ENCODE measurements around the gene PRIM1.
"Not testable (repeated sequence)": the region's sequence is repeated elsewhere in the genome, so short reads cannot be mapped to it uniquely, and the experiment has no call there.

PRIM1 gene

DNA sequence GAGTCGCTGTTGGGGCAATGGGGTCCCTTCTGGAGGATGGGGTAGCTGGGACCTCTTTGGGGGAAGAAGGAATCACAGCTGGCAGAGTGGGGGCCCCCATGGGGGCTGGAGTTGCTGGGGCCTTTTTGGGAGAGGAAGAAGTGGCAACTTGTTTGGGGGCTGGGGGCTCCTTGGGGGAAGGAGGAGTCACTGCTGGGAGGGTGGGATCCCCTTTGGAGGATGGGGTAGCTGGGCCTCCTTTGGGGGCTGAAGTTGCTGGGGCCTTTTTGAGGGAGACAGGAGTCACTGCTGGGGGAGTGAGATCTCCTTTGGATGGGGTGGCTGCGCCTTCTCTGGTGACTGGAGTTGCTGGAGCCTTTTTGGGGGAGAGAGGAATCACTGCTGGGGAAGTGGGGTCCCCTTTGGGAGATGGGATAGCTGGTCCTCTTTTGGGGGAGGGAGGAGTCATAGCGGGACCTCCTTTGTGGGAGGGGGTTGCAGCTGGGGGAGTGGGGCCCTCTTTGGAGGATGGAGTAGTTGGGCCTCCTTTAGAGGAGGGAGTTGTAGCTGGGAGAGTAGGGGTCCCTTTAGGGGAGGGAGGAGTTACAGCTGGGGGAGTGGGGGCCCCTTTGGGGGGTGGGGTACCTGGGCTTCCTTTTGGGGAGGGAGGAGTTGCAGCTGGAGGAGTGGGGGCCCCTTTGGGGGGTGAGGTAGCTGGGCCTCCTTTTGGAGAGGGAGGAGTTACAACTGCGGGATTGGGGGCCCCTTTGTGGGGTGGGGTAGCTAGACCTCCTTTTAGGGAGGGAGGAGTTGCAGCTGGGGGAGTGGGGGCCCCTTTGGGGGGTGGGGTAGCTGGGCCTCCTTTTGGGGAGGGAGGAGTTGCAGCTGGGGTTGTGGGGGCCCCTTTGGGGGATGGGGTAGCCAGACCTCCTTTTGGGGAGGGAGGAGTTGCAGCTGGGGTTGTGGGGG lies 34.9 kb downstream of the PRIM1 start:
- DNase-seq (ENCODE audit: low read depth) = no peak

DNA sequence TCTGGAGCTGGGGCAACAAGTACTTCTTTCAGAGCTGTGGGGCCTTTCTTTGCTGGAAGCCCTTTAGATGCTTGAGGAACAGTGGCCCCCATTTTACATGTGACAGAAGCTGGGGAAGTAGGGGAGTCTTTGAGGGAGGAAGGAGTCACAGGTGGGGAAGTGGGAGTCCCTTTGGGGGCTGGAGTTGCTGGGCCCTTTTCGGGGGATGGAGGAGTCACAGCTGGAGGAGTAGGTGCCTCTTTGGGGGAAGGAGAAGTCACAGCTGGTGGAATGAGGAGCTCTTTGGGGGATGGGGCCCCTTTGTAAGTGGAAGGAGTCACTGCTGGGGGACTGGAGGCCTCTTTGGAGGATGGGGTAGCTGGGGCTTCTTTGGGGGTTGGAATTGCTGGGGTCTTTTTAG lies 35.7 kb downstream of the PRIM1 start:
- DNase-seq (ENCODE audit: low read depth) = no peak

DNA sequence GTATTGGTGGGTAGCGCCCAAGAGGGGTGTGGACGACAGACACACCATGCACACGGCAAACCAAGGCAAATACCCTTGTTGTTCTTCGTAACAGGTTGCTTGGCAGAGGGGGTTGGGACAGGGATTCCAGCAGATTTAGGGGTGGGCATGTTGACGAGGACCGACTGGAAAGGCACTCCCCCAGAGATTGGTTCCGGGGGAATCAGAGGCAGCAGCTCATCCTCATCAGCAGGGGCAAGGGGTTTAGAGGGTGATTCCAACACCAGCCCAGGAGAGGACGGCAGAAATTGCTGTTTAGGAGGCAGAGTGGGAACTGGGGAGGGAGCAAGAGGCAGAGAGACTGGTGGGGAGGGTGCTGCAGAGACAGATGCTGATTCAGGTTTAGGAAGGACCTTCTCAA lies 36.3 kb downstream of the PRIM1 start:
- DNase-seq (ENCODE audit: low read depth) = no peak

DNA sequence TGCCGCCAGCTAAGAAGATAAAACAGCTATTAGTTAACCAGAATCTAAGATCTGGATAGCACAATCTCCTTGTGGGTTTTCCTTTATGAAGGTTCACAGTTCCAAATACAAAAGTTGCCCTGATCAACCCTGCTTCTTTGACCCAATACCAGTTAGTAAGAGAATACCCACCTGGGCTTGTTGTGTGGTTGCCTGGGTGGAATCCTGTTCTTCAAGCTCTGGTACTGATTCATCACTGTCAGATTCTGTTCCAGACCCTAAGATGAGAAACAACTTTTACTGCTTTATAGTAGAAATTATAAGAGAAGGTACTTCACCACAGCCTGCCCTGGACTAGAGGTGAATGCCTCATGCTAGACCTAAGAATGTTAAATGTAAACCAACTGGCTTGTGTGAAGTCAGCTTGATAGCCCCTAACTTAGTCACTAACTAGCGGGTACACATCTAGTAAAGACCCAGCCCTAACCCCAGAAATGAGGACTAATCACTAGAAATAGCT lies 37.6 kb downstream of the PRIM1 start:
- no peak for DNase-seq (ENCODE audit: low read depth)

GRCh38 chr12:56713345-56713744 lies 38.8 kb downstream of the PRIM1 start:
- DNase-seq (ENCODE audit: low read depth) = no peak

DNA sequence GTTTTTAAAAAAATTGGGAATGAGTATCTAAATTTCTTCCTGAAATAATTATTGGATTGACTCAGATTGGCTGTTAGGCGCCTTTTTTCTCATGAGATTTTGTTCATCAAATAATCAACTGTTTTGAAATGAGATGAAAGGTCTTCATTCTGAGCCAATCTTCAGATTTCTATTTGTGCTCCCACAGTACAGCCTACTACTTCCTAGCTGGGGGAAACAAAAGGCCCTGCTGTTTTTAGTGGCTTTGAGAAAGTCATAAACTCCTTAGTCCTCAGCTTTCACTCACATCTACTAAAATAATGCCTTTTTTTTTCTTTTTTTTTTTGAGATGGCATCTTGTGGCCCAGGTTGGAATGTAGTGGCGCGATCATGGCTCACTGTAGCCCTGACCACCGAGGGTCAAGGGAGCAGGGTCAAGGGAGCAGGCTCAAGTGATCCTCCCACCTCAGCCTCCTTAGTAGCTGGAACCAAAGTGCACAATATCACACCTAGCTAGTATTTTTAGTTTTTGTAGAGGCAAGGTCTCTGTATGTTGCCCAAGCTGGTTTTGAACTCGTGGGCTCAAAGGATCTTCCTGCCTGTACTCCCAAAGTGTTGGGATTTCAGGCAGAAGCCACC lies 42.3 kb downstream of the PRIM1 start:
- no peak for DNase-seq (ENCODE audit: low read depth)

DNA sequence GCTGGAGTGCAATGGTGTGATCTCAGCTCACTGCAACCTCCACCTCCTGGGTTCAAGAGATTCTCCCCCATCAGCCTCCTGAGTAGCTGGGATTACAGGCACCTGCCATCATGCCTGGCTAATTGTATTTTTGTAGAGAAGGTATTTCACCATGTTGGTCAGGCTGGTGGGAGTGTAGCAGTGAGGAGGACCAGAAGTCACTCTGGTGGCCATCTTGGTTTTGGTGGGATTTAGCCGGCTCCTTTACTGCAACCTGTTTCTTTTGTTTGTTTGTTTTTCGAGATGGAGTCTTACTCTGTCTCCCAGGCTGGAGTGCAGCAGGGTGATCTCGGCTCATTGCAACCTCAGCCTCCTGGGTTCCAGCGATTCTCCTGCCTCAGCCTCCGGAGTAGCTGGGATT lies 47.6 kb downstream of the PRIM1 start:
- not testable (repeated sequence) for DNase-seq (ENCODE audit: low read depth)

- DNase-seq (ENCODE audit: low read depth) = no peak
Observed at GRCh38 chr12:56699020-56699661, 53.0 kb downstream of the PRIM1 start.

- peak; percentile 48 for DNase-seq (ENCODE audit: low read depth)
Observed at GRCh38 chr12:56695327-56696101, 56.6 kb downstream of the PRIM1 start.

DNA sequence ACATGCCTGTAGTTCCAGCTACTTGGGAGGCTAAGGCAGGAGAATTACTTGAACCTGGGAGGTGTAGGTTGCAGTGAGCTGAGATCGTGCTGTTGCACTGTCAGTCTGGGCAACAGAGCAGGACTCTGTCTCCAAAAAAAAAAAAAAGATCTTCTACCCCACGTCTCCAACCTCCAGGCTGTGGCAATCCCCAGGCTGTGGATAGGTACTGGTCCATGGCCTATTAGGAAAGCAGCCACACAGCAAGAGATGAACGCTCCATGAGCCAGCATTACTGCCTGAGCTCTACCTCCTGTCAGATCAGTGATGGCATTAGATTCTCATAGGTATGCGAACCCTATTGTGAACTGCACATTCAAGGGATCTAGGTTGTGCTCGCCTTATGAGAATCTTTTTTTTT lies 58.0 kb downstream of the PRIM1 start:
- no peak for DNase-seq (ENCODE audit: low read depth)

DNA sequence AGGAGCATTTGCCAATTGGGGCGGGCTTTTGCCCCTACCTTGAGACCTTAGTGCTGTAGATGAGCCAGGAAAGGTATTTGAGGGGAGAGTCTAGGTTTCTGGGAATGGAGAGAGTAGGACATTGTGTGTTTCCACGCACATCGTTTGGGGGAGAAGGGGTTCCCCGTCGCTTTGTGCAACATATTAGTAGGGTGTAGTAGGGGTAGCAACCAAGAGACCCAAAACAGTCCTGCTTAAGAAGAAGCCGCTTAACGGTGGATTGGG lies 63.3 kb downstream of the PRIM1 start:
- no peak for DNase-seq (ENCODE audit: low read depth)

GRCh38 chr12:56688129-56688845 lies 63.8 kb downstream of the PRIM1 start, which contains the start of gene PTGES3:
Gene PTGES3 (minus strand): TSS chr12:56688284. CDS start chr12:56687999, 285 bp downstream.
- peak; percentile 99 for DNase-seq (ENCODE audit: low read depth)

- DNase-seq (ENCODE audit: low read depth) = peak; percentile 51
Observed at GRCh38 chr12:56687223-56688128, 64.6 kb downstream of the PRIM1 start.

- no peak for DNase-seq (ENCODE audit: low read depth)
Observed at GRCh38 chr12:56684745-56685359, 67.3 kb downstream of the PRIM1 start.

- no peak for DNase-seq (ENCODE audit: low read depth)
Observed at GRCh38 chr12:56682323-56682722, 69.8 kb downstream of the PRIM1 start.
